ENCODE measurements around the gene NRXN3.

GRCh38 chr14:78448164-78449094, 278.3 kb downstream of the NRXN3 start:
- peak; percentile 63 for TF ChIP-seq CTCF (IDR thresholded peaks at IDR 0.05; ENCODE audit: insufficient read depth, low read depth, low read length)
- TF ChIP-seq EZH2 (IDR thresholded peaks at IDR 0.05; ENCODE audit: insufficient read depth, low read length) = no peak

All from astrocyte (in vitro differentiated cells and primary cell).